Coronary artery (tissue), 2 donors: ENCODE results near the gene MFN1.
A peak's percentile ranks its signal among the peaks of the same experiment; 100 is the strongest.

Source experiments
- DNase-seq: peaks from one replicate; pipeline ENCODE4 v3.0.0-alpha.2; 2017; ENCODE audit warnings: low spot score
- H3K27ac ChIP-seq, 2 donors: fragments of 200-600 bp; sonication (generic); one replicate each; pipeline ENCODE4 v1.5.1; 2016 to 2019
- H3K4me3 ChIP-seq: fragments of 200-600 bp; sonication (generic); 2 replicates; pipeline ENCODE4 v1.5.1; 2016; ENCODE audit warnings: mild to moderate bottlenecking, moderate library complexity
- CTCF ChIP-seq: fragments of 200-600 bp; sonication (generic); IDR thresholded peaks from one replicate; pipeline ENCODE4 v1.5.1; 2019; ENCODE audit warnings: antibody characterized with exemption

MFN1 gene

DNA sequence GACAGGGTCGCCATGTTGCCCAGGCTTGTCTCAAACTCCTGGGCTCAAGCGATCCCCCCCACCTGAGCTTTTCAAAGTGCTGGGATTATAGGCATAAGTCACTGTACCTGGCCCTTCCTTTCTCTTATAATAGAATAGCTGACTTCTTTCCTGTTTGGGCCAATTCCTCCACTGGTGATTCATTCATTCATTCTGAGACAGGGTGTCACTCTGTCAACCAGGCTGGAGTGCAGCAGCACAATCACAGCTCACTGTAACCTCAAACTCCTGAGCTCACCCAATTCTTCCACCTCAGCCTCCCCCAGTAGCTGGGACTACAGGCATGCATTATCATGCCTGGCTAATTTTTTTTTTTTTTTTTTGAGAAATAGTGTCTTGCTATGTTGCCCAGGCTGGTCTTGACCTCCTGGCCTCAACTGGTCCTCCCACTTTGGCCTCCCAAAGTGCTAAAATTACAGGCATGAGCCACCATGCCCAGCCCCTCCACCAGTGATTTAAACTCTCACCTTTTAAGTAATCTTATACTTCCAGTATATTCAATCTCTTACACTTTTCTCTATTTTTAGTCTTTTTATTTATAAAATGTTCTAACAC is 82.9 kb downstream of the MFN1 start:
- Histone ChIP-seq H3K4me3 (no peak overlapping the region), H3K27ac (no peak overlapping the region)
- no peak for DNase-seq
- no peak for TF ChIP-seq CTCF

- no peak for TF ChIP-seq CTCF
- no peak for DNase-seq
Measured at GRCh38 chr3:179432021-179432420, 84.5 kb downstream of the MFN1 start.

DNA sequence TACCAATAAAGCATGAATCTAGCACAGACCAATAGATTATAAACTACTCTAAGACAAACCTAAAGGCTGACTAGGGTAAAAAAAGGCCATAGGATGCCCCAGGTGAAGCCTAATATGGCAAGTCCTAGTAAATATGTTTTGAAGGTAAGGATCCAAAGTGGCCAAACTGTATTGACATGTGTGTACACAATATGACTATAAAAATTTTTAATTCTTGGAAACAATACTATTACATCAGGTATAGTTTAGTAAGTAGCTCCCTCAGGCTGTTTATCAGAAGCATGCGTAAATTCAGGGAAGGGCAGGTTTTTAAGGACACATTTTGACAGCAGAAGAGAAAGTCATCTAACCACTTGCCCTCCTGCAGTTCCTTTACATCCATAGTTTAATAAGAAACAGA is 84.9 kb downstream of the MFN1 start:
- no peak for DNase-seq
- H3K27ac ChIP-seq, result peak overlapping the region in 1 of 2 donors; percentile 1
- TF ChIP-seq CTCF, result no peak
- no peak overlapping the region for H3K4me3 ChIP-seq

More at GRCh38 chr3:179432021-179432420, 84.5 kb downstream of the MFN1 start:
- Histone ChIP-seq H3K27ac (peak overlapping the region in 1 of 2 donors; percentile 1), H3K4me3 (no peak overlapping the region)

- H3K4me3 ChIP-seq, result no peak overlapping the region
- TF ChIP-seq CTCF, result no peak
- no peak overlapping the region for H3K27ac ChIP-seq
- DNase-seq, result no peak
Measured at GRCh38 chr3:179436517-179436916, 89.0 kb downstream of the MFN1 start.

- no peak for TF ChIP-seq CTCF
- Histone ChIP-seq H3K27ac (no peak overlapping the region), H3K4me3 (no peak overlapping the region)
- no peak for DNase-seq
Measured at GRCh38 chr3:179438841-179439240, 91.3 kb downstream of the MFN1 start.
